Measurements from ENCODE around the gene TUBGCP2.

Gene TUBGCP2

GRCh38 chr10:133249094-133249780, 59.4 kb downstream of the TUBGCP2 start:
- H3K27ac Mint-ChIP-seq = no peak overlapping the region
- H3K9me3 Mint-ChIP-seq = no peaks in the 10 kb centered on the region
- peaks cover 18% of the 10 kb centered on the region for H3K27me3 Mint-ChIP-seq
- no peaks in the 10 kb centered on the region for H3K4me1 Mint-ChIP-seq
- ATAC-seq = no peak
- no peak for DNase-seq
- no peak overlapping the region for H3K4me3 Mint-ChIP-seq

GRCh38 chr10:133248334-133248715, 60.3 kb downstream of the TUBGCP2 start:
- no peak overlapping the region for H3K27ac Mint-ChIP-seq
- H3K27me3 Mint-ChIP-seq = peaks cover 27% of the 10 kb centered on the region
- H3K4me3 Mint-ChIP-seq = no peak overlapping the region
- no peaks in the 10 kb centered on the region for H3K4me1 Mint-ChIP-seq
- DNase-seq (no peak), ATAC-seq (no peak)
- H3K9me3 Mint-ChIP-seq = no peaks in the 10 kb centered on the region

DNA sequence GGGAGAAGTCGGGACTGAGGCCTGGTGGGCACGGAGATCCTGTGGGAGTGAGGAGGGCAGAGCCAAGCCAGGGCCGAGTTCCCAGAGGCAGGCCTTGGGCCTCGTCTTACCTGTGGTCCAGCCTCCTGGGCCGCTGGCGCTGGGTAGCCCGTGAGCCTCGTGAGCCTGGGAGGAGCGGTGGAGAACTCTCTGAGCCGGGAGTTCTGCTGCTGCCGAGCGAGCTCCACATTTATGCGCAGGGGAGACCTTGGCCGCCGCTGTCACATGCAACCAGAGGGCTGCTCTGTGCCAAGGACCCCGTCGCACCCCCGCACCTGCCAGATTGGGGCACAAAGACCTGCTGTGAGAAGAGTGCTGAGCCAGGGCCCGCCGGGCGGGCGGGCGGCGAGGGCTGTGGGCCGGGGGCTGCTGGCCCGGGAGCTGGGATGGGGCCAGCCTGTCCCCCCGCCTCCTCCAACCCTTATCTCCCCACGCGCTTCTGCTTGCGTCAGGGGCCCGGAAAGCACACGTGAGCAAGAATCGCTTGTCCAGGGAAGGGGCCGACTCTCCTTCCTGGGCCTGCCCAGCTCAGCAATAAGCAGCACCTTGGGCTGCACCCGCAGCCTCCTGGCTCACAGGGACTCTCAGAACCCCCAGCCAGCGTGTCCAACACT, 60.9 kb downstream of the TUBGCP2 start:
- no peaks in the 10 kb centered on the region for H3K9me3 Mint-ChIP-seq
- no peak for ATAC-seq
- H3K27me3 Mint-ChIP-seq = peaks cover 32% of the 10 kb centered on the region
- no peak for DNase-seq
- H3K27ac Mint-ChIP-seq = no peak overlapping the region
- H3K4me3 Mint-ChIP-seq = no peak overlapping the region
- no peaks in the 10 kb centered on the region for H3K4me1 Mint-ChIP-seq

DNA sequence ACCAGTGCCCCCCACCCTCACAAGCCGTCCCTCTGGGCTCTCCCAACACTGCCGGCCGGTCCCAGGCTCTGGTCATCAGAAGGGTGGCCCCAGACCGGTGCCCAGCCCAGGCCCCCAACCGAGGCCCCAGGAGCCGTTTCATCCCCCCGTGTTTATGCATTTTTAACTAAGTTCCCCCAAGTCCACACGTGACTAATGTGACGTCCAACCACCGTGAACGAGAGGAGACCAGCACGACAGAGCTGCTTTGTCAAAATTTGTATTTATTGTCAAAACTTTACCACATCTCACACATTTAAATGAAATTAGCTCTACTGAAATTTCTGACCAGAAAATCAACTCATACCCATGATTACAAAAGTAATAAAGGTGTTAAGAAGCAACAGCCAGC, 62.4 kb downstream of the TUBGCP2 start:
- Mint-ChIP-seq H3K4me3 (no peak overlapping the region), H3K27me3 (peaks cover 48% of the 10 kb centered on the region), H3K4me1 (peaks cover 14% of the 10 kb centered on the region), H3K27ac (no peak overlapping the region), H3K9me3 (no peaks in the 10 kb centered on the region)
- DNase-seq (no peak), ATAC-seq (no peak)

GRCh38 chr10:133245439-133246235, 63.0 kb downstream of the TUBGCP2 start:
- Mint-ChIP-seq H3K27me3 (peaks cover 53% of the 10 kb centered on the region), H3K4me1 (peaks cover 20% of the 10 kb centered on the region), H3K4me3 (no peak overlapping the region), H3K9me3 (no peaks in the 10 kb centered on the region), H3K27ac (no peak overlapping the region)
- ATAC-seq = no peak
- no peak for DNase-seq

GRCh38 chr10:133243593-133243992, 65.1 kb downstream of the TUBGCP2 start:
- peaks cover 67% of the 10 kb centered on the region for H3K27me3 Mint-ChIP-seq
- DNase-seq = no peak
- H3K27ac Mint-ChIP-seq = peak overlapping the region in 1 of 2 donors; percentile 54
- H3K4me3 Mint-ChIP-seq = no peak overlapping the region
- peaks cover 23% of the 10 kb centered on the region for H3K4me1 Mint-ChIP-seq
- no peaks in the 10 kb centered on the region for H3K9me3 Mint-ChIP-seq
- ATAC-seq = no peak

DNA sequence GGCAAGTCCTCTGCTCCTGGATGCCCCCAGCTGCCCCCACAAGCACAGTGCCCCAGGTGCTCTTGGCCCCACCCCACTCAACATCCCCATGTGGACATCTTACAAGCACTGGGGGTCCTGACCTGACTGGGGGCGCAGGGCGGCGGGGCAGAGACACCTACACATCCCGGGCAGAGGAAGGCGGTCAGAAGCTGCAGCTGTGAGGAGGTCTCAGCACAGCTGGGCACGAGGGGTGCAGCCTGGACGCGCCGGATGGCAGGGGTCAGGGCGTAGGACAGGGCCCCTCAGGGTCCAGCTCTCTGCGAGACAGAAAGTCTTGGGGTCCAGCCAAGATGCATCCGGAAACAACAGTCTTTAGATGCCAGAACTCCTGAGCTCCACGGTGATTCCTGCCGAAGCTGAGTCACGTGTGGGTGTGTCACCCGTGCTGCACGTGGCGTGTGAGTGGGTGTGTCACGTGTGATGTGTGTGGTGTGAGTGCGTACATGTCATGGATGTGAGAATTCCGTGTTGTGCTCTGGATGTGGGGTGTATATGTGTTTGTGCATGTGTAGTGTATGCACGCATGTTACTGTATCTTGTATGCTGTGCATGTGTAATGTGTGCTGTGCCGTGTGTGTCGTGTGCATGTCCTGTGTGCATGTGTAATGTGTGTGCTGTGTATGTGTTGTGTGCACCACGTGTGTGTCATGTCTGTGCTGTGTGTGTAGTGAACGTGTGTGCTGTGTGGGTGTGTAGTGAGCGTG, 65.9 kb downstream of the TUBGCP2 start:
- H3K4me3 Mint-ChIP-seq = peak overlapping the region; percentile 1 to 52

GRCh38 chr10:133241501-133242205, 67.0 kb downstream of the TUBGCP2 start:
- DNase-seq (no peak), ATAC-seq (peak; percentile 12)
- Mint-ChIP-seq H3K4me1 (peaks cover 29% of the 10 kb centered on the region), H3K27me3 (peaks cover 76% of the 10 kb centered on the region), H3K4me3 (peak overlapping the region; percentile 50 to 56), H3K9me3 (no peaks in the 10 kb centered on the region), H3K27ac (no peak overlapping the region)

More for the DNA sequence above, 65.9 kb downstream of the TUBGCP2 start:
- no peaks in the 10 kb centered on the region for H3K9me3 Mint-ChIP-seq
- H3K27ac Mint-ChIP-seq = no peak overlapping the region
- ATAC-seq (no peak), DNase-seq (no peak)
- H3K4me1 Mint-ChIP-seq = peaks cover 23% of the 10 kb centered on the region
- peaks cover 75% of the 10 kb centered on the region for H3K27me3 Mint-ChIP-seq

GRCh38 chr10:133239990-133240389, 68.7 kb downstream of the TUBGCP2 start:
- H3K4me3 Mint-ChIP-seq = no peak overlapping the region
- peaks cover 39% of the 10 kb centered on the region for H3K4me1 Mint-ChIP-seq
- H3K27me3 Mint-ChIP-seq = peaks cover 89% of the 10 kb centered on the region
- no peak overlapping the region for H3K27ac Mint-ChIP-seq
- ATAC-seq (no peak), DNase-seq (no peak)
- no peaks in the 10 kb centered on the region for H3K9me3 Mint-ChIP-seq

DNA sequence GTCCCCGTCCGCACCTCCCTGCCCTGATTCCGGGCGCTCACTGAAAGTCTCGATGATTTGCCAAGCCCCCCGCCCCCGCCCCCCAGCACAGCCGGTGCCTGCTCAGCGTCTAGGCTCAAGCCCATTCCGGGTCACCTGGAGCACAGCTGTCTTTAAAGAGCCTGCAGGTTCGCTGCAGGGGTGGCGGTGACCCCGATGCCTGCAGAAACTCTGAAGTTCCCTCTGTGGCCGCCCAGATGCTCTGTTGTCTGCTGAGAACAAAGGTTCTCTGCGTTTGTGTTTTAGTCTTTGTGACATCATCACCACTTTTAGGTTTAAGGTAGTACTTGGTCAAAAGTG, 70.2 kb downstream of the TUBGCP2 start:
- ATAC-seq (no peak), DNase-seq (no peak)
- no peak overlapping the region for H3K4me3 Mint-ChIP-seq
- no peaks in the 10 kb centered on the region for H3K9me3 Mint-ChIP-seq
- peaks cover 42% of the 10 kb centered on the region for H3K4me1 Mint-ChIP-seq
- no peak overlapping the region for H3K27ac Mint-ChIP-seq
- peaks cover 91% of the 10 kb centered on the region for H3K27me3 Mint-ChIP-seq

GRCh38 chr10:133237588-133238465, 70.8 kb downstream of the TUBGCP2 start, which contains the start of gene VENTX:
TSS of gene VENTX (plus strand) at chr10:133237855. CDS start at chr10:133237915, 60 bp downstream.
- DNase-seq (no peak), ATAC-seq (no peak)
- Mint-ChIP-seq H3K9me3 (no peaks in the 10 kb centered on the region), H3K27me3 (peaks cover 91% of the 10 kb centered on the region), H3K27ac (no peak within 1 kb of the TSS), H3K4me1 (peaks cover 42% of the 10 kb centered on the region), H3K4me3 (peak within 1 kb of the TSS in 1 of 2 donors; percentile 53)

GRCh38 chr10:133237241-133237587, 71.5 kb downstream of the TUBGCP2 start:
- no peaks in the 10 kb centered on the region for H3K9me3 Mint-ChIP-seq
- H3K4me1 Mint-ChIP-seq = peaks cover 38% of the 10 kb centered on the region
- H3K4me3 Mint-ChIP-seq = peak overlapping the region in 1 of 2 donors; percentile 53
- no peak for DNase-seq
- ATAC-seq = no peak
- H3K27ac Mint-ChIP-seq = no peak overlapping the region
- peaks cover 91% of the 10 kb centered on the region for H3K27me3 Mint-ChIP-seq

DNA sequence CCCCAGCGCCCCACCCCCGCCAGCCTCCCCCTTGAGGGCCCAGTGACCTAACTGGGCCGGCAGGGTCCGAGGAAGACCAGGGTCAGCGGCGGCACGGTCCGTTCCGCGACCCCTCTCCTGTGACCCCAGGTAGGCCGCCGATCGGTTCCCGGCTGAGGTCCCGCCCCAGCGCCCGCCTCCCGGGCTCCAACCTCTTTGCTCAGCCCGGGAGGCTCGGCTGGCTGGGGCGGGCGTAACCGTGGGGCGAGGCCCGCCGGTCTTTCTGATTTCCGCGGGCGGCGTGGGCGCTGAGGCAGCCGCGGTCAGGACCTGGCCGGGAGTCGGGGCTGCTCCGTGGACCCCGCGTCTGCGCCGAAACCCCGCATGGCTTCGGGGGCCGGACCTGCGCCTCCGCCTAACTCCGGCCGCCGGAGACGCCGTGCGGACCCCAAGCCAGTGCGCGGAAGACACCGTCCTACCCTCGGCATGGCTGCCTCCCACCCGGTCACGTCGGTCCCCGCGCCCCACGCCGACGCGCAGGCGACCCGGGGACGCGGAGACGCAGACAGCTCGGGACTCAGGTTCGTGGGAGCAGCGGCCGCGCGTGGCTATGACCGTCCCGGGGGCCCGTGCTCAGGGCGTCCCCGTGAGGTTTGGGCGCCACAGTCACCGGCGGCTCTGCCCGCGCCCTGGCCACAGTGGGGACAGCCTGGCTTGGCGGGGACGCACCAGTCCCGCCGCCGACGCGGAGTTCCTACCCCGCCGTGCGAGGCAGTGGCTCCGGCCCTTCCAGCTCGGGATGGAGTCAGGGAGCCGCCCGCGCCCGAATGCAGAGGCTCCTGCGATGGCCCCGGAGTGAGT, 72.1 kb downstream of the TUBGCP2 start:
- no peak overlapping the region for H3K4me3 Mint-ChIP-seq
- peaks cover 34% of the 10 kb centered on the region for H3K4me1 Mint-ChIP-seq
- no peak overlapping the region for H3K27ac Mint-ChIP-seq
- ATAC-seq = no peak
- no peak for DNase-seq
- peaks cover 91% of the 10 kb centered on the region for H3K27me3 Mint-ChIP-seq
- no peaks in the 10 kb centered on the region for H3K9me3 Mint-ChIP-seq

Data from stimulated activated naive CD8-positive, alpha-beta T cell treated with anti-CD3 and anti-CD28 coated beads, Interleukin-15, amount 100 ng/mL, for 72 hours (primary cell).